ENCODE measurements around the gene GNG13.
A peak's percentile ranks its signal among the peaks of the same experiment; 100 is the strongest.

Gene GNG13

GRCh38 chr16:813204-813915 lies 12.8 kb upstream of the GNG13 start:
- peak; percentile 26 to 45 for DNase-seq

- DNase-seq, result no peak
These were observed 7.5 kb upstream of the GNG13 start for GRCh38 chr16:808085-808386.

GRCh38 chr16:807347-808084 lies 7.0 kb upstream of the GNG13 start:
- peak; percentile 84 to 89 for DNase-seq

GRCh38 chr16:805474-805873 lies 4.9 kb upstream of the GNG13 start:
- DNase-seq, result no peak

GRCh38 chr16:804193-805048 lies 3.9 kb upstream of the GNG13 start:
- no peak for DNase-seq

- DNase-seq, result no peak
These were observed 3.2 kb upstream of the GNG13 start for GRCh38 chr16:803754-804080.

GRCh38 chr16:802914-803753 lies 2.6 kb upstream of the GNG13 start:
- no peak for DNase-seq

GRCh38 chr16:802461-802860 lies 1.9 kb upstream of the GNG13 start:
- DNase-seq, result no peak

- DNase-seq, result no peak
These were observed 1.2 kb upstream of the GNG13 start for GRCh38 chr16:801584-802363.

- no peak for DNase-seq
These were observed 439 bp upstream of the GNG13 start for GRCh38 chr16:800834-801511.

GRCh38 chr16:799111-799947 lies 1.2 kb downstream of the GNG13 start:
- no peak for DNase-seq

GRCh38 chr16:798666-799065 lies 1.9 kb downstream of the GNG13 start:
- DNase-seq, result no peak

GRCh38 chr16:797686-798085 lies 2.8 kb downstream of the GNG13 start:
- DNase-seq, result no peak

GRCh38 chr16:797120-797420 lies 3.5 kb downstream of the GNG13 start:
- peak in 1 of 2 donors; percentile 6 for DNase-seq

- DNase-seq, result no peak
These were observed 4.0 kb downstream of the GNG13 start for GRCh38 chr16:796296-797119.

GRCh38 chr16:795580-796229 lies 4.8 kb downstream of the GNG13 start:
- DNase-seq, result no peak

GRCh38 chr16:794853-795466 lies 5.6 kb downstream of the GNG13 start:
- no peak for DNase-seq

- DNase-seq, result no peak
These were observed 6.3 kb downstream of the GNG13 start for GRCh38 chr16:794091-794822.

All from CD4-positive, alpha-beta T cell treated with Interleukin-1 beta for 1 hour (primary cell).